Measurements from ENCODE around the gene GMPR.

The GMPR gene

GRCh38 chr6:16302721-16303552, 64.5 kb downstream of the GMPR start:
- no peak for DNase-seq (ENCODE audit: low read depth, low spot score)

- no peak for DNase-seq (ENCODE audit: low read depth, low spot score)
Observed at GRCh38 chr6:16305246-16305725, 66.9 kb downstream of the GMPR start.

- DNase-seq (ENCODE audit: low read depth, low spot score), result no peak
Observed at GRCh38 chr6:16305788-16306187, 67.4 kb downstream of the GMPR start.

DNA sequence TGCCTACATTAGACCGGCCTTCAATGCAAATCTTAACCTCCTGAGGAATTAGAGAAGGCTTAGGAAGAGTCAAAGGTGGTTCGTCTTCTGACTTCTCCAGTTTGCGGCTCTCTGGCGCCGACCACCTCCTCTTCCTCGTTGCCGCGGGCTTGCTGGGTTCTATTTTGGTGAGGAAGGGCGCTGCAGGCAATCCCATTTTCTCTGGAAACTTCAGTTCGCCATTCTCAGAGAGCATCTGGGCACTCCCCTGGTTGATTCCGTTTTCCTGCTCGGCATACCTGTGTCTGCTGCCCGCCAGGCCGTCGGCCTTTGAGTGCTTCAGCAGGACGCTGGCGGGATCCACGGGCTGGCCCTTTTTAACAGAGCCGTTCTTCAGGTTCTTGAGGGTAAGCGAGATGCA, 67.9 kb downstream of the GMPR start:
- no peak for DNase-seq (ENCODE audit: low read depth, low spot score)

- no peak for DNase-seq (ENCODE audit: low read depth, low spot score)
Observed at GRCh38 chr6:16311763-16312162, 73.4 kb downstream of the GMPR start.

GRCh38 chr6:16313732-16314131, 75.3 kb downstream of the GMPR start:
- no peak for DNase-seq (ENCODE audit: low read depth, low spot score)

DNA sequence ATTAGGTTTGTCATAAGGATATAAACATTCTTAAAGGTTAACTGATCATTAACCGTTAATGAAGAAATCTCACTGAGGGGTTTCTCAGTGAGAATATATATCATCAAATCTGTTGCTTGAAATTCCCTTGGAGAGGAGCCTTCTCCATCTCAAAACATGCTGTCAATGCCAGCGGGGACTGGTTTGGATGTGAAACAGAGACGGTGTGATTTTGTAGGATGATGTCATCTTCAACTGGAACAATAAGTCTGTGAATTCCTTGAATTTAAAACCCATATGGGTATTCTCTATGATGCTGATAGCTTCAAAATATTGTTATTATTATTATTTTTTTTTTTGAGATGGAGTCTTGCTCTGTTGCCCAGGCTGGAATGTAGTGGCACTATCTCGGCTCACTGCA, 75.9 kb downstream of the GMPR start:
- DNase-seq (ENCODE audit: low read depth, low spot score), result no peak

DNA sequence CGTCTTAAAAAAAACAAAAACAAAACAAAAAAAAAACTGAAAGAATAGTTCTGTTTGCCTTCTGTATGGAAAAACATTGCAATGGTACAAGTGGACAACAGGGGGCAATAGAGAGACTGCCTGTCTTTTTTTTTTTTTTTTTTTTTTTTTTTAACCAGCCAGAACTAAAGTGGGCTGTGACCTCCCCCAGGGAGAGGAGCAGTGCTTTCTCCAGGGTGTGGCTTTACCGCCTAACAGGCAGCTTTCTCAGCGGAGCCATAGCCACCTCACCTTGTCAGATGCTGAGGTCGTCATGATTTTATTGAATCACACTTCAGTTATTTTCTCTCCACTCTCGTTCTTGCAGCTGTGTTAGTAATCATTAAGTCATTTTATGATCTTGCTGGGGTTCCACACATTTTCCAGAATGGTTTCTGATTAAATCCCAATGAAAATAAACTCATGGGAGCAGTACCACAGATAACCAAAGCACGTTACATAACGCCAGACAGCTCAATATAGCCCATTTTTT, 78.4 kb downstream of the GMPR start:
- no peak for DNase-seq (ENCODE audit: low read depth, low spot score)

DNA sequence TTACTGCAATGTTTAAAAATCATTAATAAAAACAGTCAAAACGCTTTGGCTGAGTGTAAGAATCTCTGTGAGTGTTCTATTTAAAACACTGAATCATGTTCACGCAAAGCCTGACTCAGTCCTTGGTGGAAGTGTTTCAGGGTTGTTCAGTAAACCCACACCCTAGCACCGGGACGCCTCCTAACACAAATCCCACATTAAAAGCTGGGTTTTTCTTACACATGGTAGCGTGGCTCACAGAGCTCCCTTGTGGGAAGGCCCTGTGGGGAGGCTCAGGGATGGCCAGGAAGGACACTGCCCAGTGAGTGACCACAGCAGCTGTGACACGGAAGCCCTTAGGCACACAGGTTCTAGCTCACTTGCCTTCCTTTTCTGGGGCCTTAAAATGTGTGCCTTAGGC, 80.2 kb downstream of the GMPR start:
- no peak for DNase-seq (ENCODE audit: low read depth, low spot score)

DNA sequence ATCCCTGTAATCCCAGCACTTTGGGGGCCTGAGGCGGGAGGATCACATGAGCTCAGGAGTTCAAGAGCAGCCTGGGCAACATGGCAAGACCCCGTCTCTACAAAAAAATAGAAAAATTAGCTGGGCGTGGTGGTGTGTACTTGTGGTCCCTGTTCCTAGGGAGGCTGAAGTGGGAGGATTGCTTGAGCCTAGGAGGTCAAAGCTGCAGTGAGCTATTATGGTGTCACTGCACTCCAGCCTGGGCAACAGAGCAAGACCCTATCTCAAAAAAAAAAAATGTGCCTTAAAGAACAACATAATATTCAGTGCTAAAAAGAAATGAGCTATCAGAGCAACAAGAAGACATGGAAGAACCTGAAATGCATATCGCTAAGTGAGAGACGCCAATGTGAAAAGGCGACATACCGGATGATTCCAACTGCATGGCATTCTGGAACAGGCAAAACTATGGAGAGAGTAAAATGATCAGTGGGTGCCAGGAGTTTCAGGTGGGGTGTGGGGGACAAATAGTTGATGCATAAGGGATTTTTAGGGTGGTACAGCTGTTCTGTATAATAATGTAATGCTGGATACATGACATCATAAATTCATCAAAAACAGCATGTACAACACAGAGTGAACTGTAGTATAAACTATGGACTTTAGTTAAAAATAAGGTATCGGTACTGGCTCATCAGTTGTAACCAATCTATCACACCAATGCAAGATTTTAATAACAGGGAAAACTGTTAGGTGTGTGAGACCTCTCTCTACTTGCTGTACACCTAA, 80.8 kb downstream of the GMPR start:
- no peak for DNase-seq (ENCODE audit: low read depth, low spot score)

DNA sequence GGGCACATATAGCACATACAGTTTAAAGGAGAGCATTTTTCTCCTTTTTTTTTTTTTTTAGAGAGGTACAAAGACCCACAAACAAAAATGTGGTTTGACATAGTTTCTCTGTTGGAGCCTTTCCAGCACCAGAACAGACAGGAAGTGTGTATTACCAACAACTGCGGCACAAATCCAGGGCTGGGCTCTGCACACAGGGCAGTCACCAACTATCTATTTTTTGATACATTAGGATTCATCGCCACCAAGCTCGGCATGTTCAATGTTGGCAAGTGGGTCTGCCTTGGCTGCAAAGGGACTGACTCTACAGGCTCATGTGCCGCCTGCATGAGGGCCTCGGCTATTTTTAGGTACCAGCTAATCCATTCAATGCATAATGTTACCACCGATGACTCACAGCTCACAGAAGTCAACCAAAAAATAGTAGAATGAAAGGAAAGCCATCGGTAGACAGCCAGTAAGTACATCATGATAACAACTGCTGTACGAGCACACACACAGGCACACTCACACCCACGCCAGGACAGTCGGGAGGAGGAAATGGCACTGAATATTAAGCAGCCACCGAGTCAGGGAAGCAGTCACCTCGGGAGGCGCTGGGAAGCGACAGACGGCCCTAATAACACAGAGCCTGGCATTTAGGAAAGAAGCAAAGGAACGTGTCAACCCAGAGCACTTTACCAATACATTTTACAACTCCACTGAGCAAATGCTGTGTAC, 81.6 kb downstream of the GMPR start:
- no peak for DNase-seq (ENCODE audit: low read depth, low spot score)

DNA sequence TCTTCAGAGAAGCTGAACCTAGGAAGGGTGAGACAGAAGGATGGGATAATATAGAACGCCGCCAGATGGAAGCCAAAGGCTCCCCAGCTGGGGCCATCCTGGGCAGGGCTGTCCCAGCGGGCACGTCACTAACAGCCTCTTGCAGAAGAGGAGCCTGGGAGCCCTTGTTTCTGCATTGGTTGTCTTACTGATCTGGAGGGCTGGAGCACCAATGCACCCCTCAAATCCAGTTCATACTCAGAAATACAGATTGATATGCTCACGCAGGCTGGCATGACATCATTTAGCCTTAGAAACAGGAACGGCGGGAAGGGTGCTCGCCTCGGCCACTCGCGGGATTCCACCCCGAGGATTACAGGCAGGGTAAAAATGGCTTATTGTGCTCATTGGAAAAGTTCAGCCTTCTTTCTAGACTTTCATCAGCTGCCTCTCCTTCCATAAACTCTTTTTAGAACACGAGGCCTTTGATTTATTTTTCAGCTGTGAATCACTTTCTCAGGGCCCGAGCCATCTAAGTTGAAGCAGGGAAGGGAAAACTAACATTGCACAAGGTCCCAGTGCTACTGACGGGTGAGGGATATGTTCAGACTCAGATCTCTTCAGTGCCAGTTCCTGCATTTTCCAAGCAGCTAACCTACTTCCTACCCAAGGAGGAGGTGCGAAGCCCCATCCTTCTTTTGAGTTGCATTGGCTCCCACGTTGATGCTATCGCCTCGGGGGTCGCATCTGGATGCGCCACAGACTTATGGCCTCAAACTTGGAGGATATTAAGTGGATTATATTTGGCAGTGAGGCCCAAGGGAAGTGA, 82.3 kb downstream of the GMPR start:
- no peak for DNase-seq (ENCODE audit: low read depth, low spot score)

DNA sequence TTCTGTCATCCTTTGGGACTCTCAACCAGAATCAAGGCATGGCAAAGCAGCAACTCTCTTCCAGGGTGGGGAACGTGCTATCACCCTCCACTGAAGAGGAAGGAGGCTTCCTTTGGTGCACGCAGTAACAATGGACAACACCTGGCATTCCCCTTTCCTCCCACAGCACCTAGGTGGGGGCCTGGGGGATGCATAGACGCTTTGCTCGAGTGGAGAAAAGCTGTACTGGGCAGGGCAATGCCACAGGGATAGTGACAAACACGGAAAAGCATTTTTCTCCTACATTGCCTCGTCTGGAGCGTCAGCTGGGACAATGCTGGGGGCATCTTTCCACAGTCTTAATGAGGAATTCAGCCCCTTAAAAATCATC, 82.9 kb downstream of the GMPR start:
- no peak for DNase-seq (ENCODE audit: low read depth, low spot score)

DNA sequence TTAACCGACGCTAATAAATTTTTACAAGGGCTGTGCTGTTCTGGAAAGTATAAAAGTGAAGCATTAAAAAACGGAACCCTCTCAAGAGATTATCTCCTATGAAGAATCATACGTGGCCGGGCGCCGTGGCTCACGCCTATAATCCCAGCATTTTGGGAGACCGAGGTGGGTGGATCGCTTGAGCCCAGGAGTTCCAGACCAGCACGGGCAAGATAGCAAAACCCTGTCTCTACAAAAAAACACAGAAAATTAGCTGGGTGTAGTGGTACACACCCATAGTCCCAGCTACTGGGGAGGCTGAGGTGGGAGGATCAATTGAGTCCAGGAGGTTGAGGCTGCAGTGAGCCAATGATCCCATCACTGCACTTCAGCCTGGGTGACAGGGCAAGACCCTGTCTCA, 83.4 kb downstream of the GMPR start:
- DNase-seq (ENCODE audit: low read depth, low spot score), result no peak

DNA sequence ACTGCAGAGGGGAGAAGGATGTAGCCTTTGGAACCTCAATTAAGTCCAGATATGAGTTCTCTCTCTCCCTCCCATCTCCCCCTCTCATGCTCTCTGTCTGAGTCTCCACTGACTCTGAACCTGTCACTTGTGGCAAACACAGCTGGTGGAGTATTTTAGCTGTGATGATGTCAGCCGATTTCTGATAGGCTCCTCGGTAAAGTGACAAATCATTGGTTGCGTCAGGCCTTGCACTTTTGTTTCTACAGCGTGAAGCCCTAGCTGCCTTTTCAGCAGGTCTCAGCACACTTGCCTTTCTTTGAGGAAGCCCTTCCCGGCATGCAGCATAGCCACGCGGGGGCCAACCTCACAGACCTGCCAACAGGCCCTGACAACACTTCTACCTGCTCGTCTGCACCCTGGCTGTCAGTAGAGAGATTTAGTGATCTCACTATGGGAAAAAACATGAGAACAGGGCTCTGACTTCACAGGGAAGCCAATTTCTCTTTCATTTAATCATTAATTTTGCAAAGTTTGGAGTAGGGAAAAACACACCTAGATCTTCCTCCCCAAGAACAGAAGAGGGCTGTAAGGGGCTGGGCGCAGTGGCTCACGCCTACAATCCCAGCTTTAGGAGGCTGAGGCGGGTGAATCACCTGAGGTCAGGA, 84.4 kb downstream of the GMPR start:
- no peak for DNase-seq (ENCODE audit: low read depth, low spot score)

- DNase-seq (ENCODE audit: low read depth, low spot score), result no peak
Observed at GRCh38 chr6:16324184-16324583, 85.8 kb downstream of the GMPR start.

- DNase-seq (ENCODE audit: low read depth, low spot score), result no peak
Observed at GRCh38 chr6:16324606-16325225, 86.3 kb downstream of the GMPR start.

- no peak for DNase-seq (ENCODE audit: low read depth, low spot score)
Observed at GRCh38 chr6:16326531-16326930, 88.1 kb downstream of the GMPR start.

GRCh38 chr6:16326971-16327776, 88.8 kb downstream of the GMPR start:
- DNase-seq (ENCODE audit: low read depth, low spot score), result no peak

Data from iPS DF 19.7 (cell line).